Tibial artery (tissue), 4 donors: ENCODE results near the gene RABGAP1L.

Source experiments
- DNase-seq, 2 donors: peaks; one replicate each; pipeline ENCODE4 v3.0.0-alpha.2; 2019
- H3K27ac ChIP-seq, 2 donors: fragments of 200-600 bp; sonication (generic) in 1 of 2; 1 replicate in 1 of 2; 2 replicates in 1 of 2; pipeline ENCODE4 v1.5.1; 2018 to 2019; ENCODE audit warnings: mild to moderate bottlenecking in 1 of 2
- H3K27me3 ChIP-seq, 2 donors: fragments of 200-600 bp; sonication (generic) in 1 of 2; one replicate each; pipeline versions ENCODE4 v1.5.1 to v1.6.0; 2016 to 2019
- H3K36me3 ChIP-seq, 3 donors: fragments of 200-600 bp; sonication (generic) in 2 of 3; one replicate each; pipeline ENCODE4 v1.5.1; 2016 to 2019; ENCODE audit warnings: mild to moderate bottlenecking in 2 of 3
- H3K4me1 ChIP-seq, 4 donors: fragments of 200-600 bp; sonication (generic) in 2 of 4; 1 replicate in 3 of 4; 2 replicates in 1 of 4; pipeline ENCODE4 v1.5.1; 2016 to 2019
- H3K4me3 ChIP-seq, 2 donors: fragments of 200-600 bp; sonication (generic) in 1 of 2; 1 replicate in 1 of 2; 2 replicates in 1 of 2; pipeline ENCODE4 v1.5.1; 2018 to 2019; ENCODE audit warnings: mild to moderate bottlenecking in 2 of 2
- H3K9me3 ChIP-seq, 3 donors: fragments of 200-600 bp; sonication (generic) in 1 of 3; one replicate each; pipeline ENCODE4 v1.5.1; 2016 to 2019
- CTCF ChIP-seq, 2 experiments: fragments of 200-600 bp in 1 of 2; fragments of 450-650 bp in 1 of 2; IDR thresholded peaks; one replicate each; pipeline ENCODE4 v1.5.1; 2017 to 2019; ENCODE audit warnings: antibody characterized with exemption in 2 of 2, mild to moderate bottlenecking in 1 of 2, moderate library complexity in 1 of 2
- intact Hi-C: fragments of 100-400 bp; cut with DNase I; formaldehyde crosslinking; loops from one replicate; pipeline ENCODE4 v1.15.0; 2023; ENCODE audit warnings: low total_unique reads

The RABGAP1L gene

DNA sequence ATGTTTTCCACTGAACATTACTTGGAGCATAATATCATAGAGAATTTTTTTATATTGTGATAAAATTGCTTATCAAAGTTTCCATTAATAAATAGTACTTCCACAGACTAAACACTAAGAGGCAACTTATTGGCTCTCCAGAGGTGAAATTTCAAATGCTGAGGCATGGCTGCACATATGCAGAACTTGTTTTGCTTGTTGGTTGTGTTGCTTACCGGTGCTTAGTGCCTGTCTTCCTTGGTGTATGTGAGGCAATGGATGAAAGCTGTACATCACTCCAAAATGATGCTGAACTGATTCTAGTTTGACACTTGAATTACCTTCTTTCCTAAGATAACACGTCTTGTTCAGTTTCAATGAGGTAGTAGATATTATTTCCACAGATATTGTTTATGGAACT is 258.6 kb downstream of the RABGAP1L start:
- intact Hi-C loops: no loop called here
- no peak for TF ChIP-seq CTCF (IDR thresholded peaks at IDR 0.05)

DNA sequence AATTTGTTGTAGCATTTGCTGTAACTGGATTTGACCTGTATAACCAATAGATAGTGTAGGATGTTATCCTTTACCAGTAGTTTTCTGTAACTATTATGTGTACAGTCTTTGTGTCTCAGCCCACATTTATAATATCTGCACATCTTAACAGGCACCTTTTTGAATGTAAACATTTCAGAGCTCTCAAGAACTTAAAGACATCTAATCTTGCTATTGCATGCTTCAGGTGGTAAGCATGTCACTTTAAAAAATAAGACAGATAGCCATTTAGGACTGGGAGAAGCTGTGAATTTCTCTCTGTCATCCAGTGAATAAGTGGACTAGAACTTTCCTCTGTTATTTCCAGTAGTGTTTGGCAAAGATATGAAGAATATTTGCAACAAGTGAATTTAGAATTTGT is 265.8 kb downstream of the RABGAP1L start:
- no peak overlapping the region for H3K4me3 ChIP-seq
- H3K27ac ChIP-seq: no peak overlapping the region
- DNase-seq: no peak
- no peak for TF ChIP-seq CTCF (IDR thresholded peaks at IDR 0.05)
- H3K36me3 ChIP-seq: no peaks in the 10 kb centered on the region
- intact Hi-C loops: no loop called here
- H3K4me1 ChIP-seq: peaks cover 0 to 14% (median 0%) of the 10 kb centered on the region in 4 donors
- H3K27me3 ChIP-seq: no peaks in the 10 kb centered on the region
- H3K9me3 ChIP-seq: no peaks in the 10 kb centered on the region

More for the DNA sequence above, 258.6 kb downstream of the RABGAP1L start:
- Histone ChIP-seq H3K27ac (no peak overlapping the region), H3K27me3 (no peaks in the 10 kb centered on the region), H3K9me3 (peaks cover 0 to 2% (median 0%) of the 10 kb centered on the region in 3 donors), H3K4me1 (peaks cover 0 to 15% (median 0%) of the 10 kb centered on the region in 4 donors), H3K36me3 (no peaks in the 10 kb centered on the region), H3K4me3 (no peak overlapping the region)
- no peak for DNase-seq

DNA sequence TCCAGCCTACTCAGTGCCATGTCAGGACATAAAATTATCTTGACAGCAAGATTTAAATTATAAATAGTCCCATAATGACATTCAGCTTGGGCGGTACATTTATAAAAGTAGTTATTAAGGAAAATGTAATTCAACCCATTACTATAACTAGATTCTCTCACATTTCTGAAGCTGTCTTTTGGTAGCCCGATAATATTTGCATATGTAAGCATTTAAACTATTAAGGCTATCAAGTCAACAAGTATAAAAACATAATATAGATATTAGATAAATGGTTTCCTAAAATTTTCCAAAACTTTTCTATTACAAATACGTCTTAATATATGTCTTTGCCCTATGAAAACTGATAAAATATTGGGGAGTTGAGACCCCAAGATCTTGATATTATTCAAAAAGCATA is 266.8 kb downstream of the RABGAP1L start:
- no peak for DNase-seq
- Histone ChIP-seq H3K27ac (no peak overlapping the region), H3K36me3 (no peaks in the 10 kb centered on the region), H3K4me3 (no peak overlapping the region), H3K27me3 (no peaks in the 10 kb centered on the region), H3K4me1 (peaks cover 0 to 12% (median 0%) of the 10 kb centered on the region in 4 donors), H3K9me3 (no peaks in the 10 kb centered on the region)
- intact Hi-C loops: no loop called here
- TF ChIP-seq CTCF (IDR thresholded peaks at IDR 0.05): no peak

DNA sequence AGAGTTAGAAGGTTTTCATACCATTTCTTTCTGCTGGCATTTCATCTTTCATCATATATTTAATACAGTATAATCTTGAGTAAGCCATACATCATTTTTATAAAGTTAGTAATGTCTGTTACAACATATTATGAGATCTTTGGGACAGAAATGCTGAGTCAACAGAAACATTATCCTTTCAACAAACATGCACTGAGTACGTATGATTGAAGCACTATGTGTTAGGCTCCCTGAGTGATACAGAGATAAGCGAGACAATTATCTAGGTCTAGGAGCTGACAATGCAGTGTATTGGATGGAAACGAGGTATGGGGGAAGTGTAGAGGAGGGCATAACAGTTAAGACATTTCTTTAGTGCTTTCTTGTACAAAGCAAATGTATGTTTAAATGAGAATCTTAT is 268.7 kb downstream of the RABGAP1L start:
- Histone ChIP-seq H3K36me3 (no peaks in the 10 kb centered on the region), H3K27ac (no peak overlapping the region), H3K27me3 (no peaks in the 10 kb centered on the region), H3K4me1 (peaks cover 0 to 10% (median 0%) of the 10 kb centered on the region in 4 donors), H3K4me3 (no peak overlapping the region), H3K9me3 (no peaks in the 10 kb centered on the region)
- intact Hi-C loops: no loop called here
- DNase-seq: no peak
- TF ChIP-seq CTCF (IDR thresholded peaks at IDR 0.05): no peak

GRCh38 chr1:174428739-174429138 is 269.4 kb downstream of the RABGAP1L start:
- intact Hi-C loops: no loop called here
- Histone ChIP-seq H3K4me1 (peaks cover 0 to 3% (median 0%) of the 10 kb centered on the region in 4 donors), H3K4me3 (no peak overlapping the region), H3K9me3 (no peaks in the 10 kb centered on the region), H3K27me3 (no peaks in the 10 kb centered on the region), H3K27ac (no peak overlapping the region), H3K36me3 (no peaks in the 10 kb centered on the region)
- DNase-seq: no peak
- TF ChIP-seq CTCF (IDR thresholded peaks at IDR 0.05): no peak

DNA sequence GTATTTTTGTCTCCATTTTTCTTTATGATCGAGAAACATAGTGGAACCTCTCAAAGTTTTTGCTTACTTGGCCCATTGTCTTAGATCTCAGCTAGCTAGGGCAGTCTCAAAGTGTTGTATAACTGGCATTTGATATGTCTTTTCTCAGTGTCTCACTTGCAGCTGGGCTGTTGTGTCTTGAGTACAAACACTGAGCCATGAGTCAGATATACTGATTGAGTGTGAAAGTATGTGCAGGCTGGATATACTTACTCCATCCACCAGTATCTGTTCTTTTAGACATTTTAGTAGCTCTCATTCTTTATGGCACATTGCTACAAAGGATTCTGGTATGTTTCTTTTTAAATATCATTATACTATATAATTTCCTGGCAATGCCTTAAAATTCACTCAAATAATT is 274.1 kb downstream of the RABGAP1L start:
- H3K9me3 ChIP-seq: no peaks in the 10 kb centered on the region
- no peak overlapping the region for H3K27ac ChIP-seq
- intact Hi-C loops: no loop called here
- no peak for TF ChIP-seq CTCF (IDR thresholded peaks at IDR 0.05)
- no peaks in the 10 kb centered on the region for H3K27me3 ChIP-seq
- no peak overlapping the region for H3K4me3 ChIP-seq
- H3K4me1 ChIP-seq: no peaks in the 10 kb centered on the region
- DNase-seq: no peak
- no peaks in the 10 kb centered on the region for H3K36me3 ChIP-seq
